DND-41 (cell line): ENCODE data around the gene RAB11FIP3.

Source experiments
- CTCF ChIP-seq: IDR thresholded peaks from 2 replicates; pipeline ENCODE4 v1.5.1; 2012; ENCODE audit warnings: borderline replicate concordance, low read length, moderate library complexity, mild to moderate bottlenecking; ENCODE audit not compliant: poor library complexity, severe bottlenecking; ENCODE audit errors: extremely low read depth
- EZH2 ChIP-seq: IDR thresholded peaks from 3 replicates; pipeline ENCODE4 v1.6.1; 2012; ENCODE audit warnings: borderline replicate concordance, low read depth, mild to moderate bottlenecking, moderate library complexity, low read length, inconsistent platforms; ENCODE audit not compliant: severe bottlenecking

- TF ChIP-seq CTCF: no peak
- no peak for TF ChIP-seq EZH2
These were observed 10.9 kb upstream of the RAB11FIP3 start for GRCh38 chr16:414395-415169.
